ENCODE results near the gene GMCL1.

Gene GMCL1, protein sequence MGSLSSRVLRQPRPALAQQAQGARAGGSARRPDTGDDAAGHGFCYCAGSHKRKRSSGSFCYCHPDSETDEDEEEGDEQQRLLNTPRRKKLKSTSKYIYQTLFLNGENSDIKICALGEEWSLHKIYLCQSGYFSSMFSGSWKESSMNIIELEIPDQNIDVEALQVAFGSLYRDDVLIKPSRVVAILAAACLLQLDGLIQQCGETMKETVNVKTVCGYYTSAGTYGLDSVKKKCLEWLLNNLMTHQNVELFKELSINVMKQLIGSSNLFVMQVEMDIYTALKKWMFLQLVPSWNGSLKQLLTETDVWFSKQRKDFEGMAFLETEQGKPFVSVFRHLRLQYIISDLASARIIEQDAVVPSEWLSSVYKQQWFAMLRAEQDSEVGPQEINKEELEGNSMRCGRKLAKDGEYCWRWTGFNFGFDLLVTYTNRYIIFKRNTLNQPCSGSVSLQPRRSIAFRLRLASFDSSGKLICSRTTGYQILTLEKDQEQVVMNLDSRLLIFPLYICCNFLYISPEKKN

DNA sequence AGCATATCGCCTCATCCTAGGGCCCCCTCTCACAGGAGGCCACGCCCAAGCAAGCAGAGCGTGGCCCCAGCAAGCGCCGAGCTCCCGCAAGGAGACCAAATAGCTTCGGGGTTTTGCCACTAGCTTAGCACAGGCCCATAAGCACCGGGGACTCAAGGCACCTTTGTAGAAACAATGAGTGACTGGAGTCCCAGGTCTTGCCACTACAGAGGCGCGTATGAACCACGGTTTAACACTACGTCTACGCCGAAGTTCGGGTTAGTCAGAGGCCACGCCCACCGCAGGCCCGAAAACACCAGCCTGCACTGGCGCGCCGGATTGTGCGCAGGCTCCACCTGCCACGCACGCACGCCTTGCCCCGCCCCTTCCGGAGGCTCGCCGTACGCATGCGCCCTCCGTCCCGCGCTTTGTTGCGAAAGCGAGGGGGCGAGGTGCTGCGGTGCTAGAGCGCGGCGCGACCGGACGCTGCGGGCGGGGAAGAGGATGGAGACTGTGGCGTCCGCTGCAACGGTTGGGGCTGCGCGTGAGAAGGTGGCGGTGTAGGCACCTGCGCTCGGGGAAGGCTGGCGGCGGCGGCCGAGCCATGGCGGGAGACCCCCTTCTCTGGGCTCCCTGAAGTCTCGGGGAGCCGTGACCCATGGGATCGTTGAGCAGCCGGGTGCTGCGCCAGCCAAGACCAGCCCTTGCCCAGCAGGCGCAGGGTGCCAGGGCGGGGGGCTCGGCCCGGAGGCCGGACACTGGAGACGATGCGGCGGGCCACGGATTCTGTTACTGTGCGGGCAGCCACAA, at the start of gene GMCL1:
Gene GMCL1 (plus strand): TSS at position 405 of the 789 bp plus-strand sequence. CDS start 233 bp downstream, at position 638.
- CTCF ChIA-PET = interaction anchor here (1.1 to 5.3 kb wide), 3 partner anchors 12 to 104 kb away, joined by 3 to 61 read pairs (median 36); no protein-coding TSS in a partner anchor
- peak; percentile 95 for DNase-seq (ENCODE audit: extremely low spot score)
- TF ChIP-seq, protein P1, sequence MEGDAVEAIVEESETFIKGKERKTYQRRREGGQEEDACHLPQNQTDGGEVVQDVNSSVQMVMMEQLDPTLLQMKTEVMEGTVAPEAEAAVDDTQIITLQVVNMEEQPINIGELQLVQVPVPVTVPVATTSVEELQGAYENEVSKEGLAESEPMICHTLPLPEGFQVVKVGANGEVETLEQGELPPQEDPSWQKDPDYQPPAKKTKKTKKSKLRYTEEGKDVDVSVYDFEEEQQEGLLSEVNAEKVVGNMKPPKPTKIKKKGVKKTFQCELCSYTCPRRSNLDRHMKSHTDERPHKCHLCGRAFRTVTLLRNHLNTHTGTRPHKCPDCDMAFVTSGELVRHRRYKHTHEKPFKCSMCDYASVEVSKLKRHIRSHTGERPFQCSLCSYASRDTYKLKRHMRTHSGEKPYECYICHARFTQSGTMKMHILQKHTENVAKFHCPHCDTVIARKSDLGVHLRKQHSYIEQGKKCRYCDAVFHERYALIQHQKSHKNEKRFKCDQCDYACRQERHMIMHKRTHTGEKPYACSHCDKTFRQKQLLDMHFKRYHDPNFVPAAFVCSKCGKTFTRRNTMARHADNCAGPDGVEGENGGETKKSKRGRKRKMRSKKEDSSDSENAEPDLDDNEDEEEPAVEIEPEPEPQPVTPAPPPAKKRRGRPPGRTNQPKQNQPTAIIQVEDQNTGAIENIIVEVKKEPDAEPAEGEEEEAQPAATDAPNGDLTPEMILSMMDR (IDR thresholded peaks at IDR 0.05; ENCODE audit: control extremely low read depth, extremely low read depth, low read depth, missing control alignments) = no peak
- POLR2A ChIA-PET = no interaction called here

DNA sequence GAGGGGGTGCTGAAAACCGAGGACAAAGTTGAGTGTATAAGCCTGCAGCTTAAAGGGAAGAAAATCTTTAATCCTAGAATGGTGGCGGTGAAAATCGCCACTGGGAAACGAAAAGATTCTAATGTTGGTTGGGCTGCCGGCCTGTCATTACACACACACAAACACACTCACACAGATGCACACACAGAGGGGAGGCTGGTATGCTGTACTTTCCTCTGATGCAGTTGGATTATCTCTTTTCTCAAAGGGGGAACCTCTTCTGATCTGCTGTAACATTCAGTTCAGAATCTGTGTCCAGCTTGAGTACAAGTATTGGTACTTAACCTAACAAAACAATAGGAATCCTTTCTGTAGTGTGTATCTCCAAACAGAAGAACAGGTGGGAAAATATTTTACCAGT, 48.5 kb upstream of the GMCL1 start:
- TF ChIP-seq, protein P1 (IDR thresholded peaks at IDR 0.05; ENCODE audit: control extremely low read depth, extremely low read depth, low read depth, missing control alignments) = no peak
- ChIA-PET CTCF (interaction anchor here (2.6 to 3.2 kb wide), 3 partner anchors 9 to 56 kb away, joined by 10 to 12 read pairs (median 12); no protein-coding TSS in a partner anchor), POLR2A (no interaction called here)
- no peak for DNase-seq (ENCODE audit: extremely low spot score)

DNA sequence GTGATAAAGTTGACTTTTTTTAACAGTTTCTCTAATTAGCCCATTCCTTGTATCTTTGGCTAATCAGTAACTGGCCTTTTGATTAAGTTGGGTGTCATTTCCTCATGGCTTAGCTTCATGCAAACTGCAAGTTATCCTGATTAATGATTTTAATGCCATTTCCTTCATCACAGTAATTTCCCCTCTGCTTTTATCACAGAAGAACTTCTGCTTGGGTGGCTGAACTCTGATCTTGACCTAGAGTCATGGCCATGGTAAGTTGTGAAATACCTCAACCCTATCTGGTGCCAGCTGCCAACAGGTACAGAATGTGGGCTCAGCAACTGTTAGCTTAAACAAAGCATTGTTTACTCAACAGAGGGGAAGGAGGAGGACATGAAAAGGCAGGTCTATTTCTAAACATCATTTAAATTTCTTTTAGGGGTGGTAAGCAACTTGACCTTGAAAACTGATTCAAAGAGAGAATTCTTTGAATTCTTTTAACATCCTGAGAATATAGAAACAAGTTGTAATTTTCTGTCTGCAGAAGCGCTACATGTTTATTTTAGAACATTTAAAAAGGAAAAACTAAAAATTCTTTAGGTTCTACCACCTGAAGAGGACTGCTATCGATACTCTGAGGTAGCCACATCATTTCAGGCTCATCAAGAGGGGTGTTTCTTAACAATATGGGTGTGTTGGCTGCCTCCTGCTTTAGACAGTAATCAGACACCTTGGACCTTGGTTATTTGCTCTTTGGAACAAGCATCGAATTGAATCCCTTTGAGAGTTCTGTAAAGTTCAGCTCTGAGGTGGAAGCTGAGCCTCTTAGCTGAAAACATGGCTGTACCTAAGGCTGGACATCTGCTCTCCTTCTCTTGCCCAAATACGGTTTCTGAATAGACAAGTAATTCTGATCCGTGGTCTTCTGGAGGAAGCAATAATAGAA, 47.9 kb upstream of the GMCL1 start:
- no peak for DNase-seq (ENCODE audit: extremely low spot score)
- ChIA-PET POLR2A (no interaction called here), CTCF (interaction anchor here (2.6 to 3.2 kb wide), 3 partner anchors 10 to 57 kb away, joined by 10 to 12 read pairs (median 12); no protein-coding TSS in a partner anchor)
- TF ChIP-seq, protein P1 (IDR thresholded peaks at IDR 0.05; ENCODE audit: control extremely low read depth, extremely low read depth, low read depth, missing control alignments) = no peak

DNA sequence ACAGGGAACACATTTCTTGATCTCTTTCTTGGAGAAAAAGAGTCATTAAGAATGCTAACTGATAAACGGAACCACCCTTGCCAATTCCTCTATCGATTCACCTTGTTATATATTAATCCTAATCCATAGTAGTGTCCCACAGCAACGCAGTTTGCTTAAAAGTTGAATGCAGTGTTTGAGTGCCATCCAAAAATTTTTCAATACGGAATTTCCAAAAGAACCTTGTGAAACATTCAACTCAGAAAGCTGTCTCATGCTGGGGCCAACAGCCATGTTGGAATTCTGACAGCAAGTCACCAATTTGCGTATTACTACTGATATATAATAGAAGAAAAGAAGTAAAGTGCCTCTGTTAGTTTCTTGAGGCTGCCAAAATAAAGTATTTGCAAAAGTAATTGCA, 45.2 kb upstream of the GMCL1 start:
- no peak for DNase-seq (ENCODE audit: extremely low spot score)
- POLR2A ChIA-PET = no interaction called here

DNA sequence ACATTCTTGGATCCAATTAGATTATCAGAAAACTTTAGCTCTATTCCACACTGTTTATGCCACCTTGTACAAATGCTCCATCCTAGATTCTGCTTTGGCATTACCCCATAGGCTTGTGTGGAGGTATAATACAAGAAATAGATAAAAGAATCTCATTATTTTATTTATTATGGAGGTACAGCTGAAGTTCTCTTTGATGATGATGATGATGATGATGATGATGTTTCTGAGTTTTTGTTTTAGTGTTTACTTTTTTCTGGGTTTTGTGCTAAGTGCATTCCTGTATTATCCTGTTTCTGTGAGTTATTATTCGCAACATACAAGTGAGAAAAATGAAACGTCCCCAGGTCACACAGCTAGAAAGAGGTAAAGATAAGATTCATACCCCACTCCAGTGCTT, 44.1 kb upstream of the GMCL1 start:
- TF ChIP-seq, protein P1 (IDR thresholded peaks at IDR 0.05; ENCODE audit: control extremely low read depth, extremely low read depth, low read depth, missing control alignments) = no peak
- no peak for DNase-seq (ENCODE audit: extremely low spot score)
- CTCF ChIA-PET = interaction anchor here (1.1 to 2.5 kb wide), 7 partner anchors 10 to 61 kb away, joined by 3 to 8 read pairs (median 5); no protein-coding TSS in a partner anchor
- POLR2A ChIA-PET = no interaction called here

More for the DNA sequence above, 45.2 kb upstream of the GMCL1 start:
- CTCF ChIA-PET = interaction anchor here (2.5 kb wide), 1 partner anchor 15 kb away, joined by 8 read pairs; no protein-coding TSS in a partner anchor
- TF ChIP-seq, protein P1 (IDR thresholded peaks at IDR 0.05; ENCODE audit: control extremely low read depth, extremely low read depth, low read depth, missing control alignments) = no peak

Data from GM10248 (cell line).